HG02840 (cell line): ENCODE data around the gene FGF1.

ENCODE experiments used
- ATAC-seq: cut with Tn5 transposase; IDR thresholded peaks from one replicate; pipeline ENCODE4 v1.9.1; 2021; ENCODE audit warnings: mild to moderate bottlenecking, moderate library complexity, moderate number of reproducible peaks; ENCODE audit not compliant: unreplicated experiment, low FRiP score

The FGF1 gene

DNA sequence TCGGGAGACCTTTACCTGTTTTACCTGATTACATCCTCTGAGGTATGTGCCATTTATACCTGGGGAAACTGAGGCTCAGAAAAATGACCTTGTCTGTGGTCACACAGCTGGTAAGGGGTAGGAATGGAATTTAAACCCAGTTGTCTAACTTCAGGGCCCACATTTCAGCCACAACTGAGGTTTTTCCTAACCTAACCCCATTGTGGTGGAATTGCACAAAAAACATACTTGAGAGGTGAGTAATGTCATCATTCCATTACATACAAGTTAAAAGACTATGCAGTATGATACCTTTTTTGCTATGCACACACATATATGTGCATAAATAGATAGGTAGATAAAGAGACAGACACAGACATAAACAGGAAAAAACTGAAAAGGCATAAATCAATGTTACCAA, 14.1 kb downstream of the FGF1 start:
- ATAC-seq, result no peak

DNA sequence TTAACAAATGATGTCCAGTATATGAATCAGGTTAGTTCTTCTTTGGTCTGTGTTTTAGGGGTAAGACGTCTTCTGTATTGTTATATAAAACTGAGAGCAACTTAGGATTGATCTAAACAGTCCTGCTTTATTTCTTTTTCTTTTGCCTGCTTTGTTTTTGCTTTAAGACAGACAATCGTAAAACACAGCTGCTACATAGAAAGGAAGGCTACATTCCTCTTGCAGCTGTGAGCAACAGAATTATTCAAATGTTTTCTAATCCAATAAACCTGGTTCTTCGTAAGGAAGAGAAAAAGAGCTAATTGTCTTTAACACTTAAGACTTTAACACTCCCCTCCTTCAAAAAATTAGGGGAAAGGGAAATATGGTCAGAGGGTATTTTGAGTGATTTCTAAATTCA, 14.6 kb downstream of the FGF1 start:
- ATAC-seq, result no peak

DNA sequence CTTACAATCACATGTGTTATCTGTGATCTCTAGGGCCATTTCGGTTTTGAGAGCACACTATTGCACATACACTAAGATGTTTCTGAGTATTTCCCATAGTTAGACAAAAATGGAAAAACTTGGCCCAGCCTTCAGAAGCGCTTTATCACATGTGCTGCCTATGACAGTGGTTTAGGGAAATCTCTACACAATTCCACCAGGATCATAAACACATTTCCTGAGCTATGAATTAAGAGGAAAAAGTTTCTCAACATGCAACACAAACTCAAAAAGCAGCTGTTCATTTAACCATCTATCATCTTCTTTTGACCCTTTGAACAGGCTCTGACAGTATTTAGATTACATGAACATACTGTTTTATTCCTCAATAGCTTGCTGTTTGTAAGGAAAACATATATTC, 15.1 kb downstream of the FGF1 start:
- ATAC-seq, result no peak

GRCh38 chr5:142669477-142669876, 16.4 kb downstream of the FGF1 start:
- no peak for ATAC-seq

GRCh38 chr5:142668336-142668735, 17.6 kb downstream of the FGF1 start:
- no peak for ATAC-seq

DNA sequence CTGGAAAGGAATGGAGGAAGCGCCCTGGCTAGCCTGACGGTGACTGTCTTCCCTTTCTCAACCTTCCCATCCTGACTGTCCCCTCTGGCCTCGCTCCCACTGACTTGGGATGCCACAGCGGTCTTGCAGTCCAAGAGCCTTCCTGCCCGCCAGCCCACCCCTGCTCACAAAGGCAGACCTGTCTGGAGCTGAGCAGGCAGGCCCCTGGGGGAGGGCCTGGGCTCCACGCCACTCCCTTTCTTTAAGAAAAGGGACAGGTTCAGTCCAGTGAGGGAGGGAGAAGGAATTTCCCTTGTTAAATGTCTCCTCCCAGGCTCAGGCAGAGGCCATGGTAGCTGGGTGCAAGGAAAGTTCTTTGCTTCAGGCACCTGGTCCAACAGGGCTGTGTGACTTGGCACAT, 18.1 kb downstream of the FGF1 start:
- ATAC-seq, result no peak

DNA sequence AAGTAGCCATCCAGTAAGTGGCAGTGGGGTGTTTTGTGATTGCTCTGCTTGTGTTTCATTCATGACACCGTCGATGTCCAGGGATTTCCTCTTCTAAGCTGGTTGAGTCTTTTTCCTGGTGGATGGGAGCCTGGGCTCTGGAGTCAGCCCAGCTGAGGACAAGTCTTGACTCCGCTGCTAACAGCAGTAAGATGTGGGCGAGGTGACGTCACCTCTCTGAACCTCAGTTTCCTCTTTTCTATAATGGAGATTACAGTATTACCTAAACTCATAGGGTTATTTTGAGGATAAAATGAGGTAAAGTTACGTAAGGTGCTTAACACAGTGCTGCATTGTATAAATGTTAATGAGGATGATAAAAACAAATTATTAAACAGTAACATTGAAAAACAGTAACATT, 21.3 kb downstream of the FGF1 start:
- ATAC-seq, result no peak

DNA sequence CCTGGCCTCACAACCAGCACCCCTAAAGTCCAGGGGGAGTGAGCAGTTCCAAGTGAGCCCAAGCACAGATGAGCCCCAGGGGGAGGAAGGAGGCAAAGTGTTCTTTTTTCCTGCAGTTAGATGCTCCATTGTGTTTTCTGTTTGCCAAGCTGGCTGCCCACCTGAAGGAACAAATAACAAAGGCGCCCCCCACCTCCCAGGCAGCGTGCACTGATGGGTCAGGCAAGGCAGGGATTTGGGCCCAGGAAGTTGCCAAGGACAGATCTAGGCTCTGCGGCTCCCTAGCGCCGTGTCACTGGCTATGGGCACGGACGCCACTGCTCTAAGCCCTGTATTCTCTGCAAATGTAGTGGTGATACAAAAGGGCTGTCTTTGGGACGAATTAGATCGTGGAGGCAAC, 21.8 kb downstream of the FGF1 start:
- no peak for ATAC-seq

DNA sequence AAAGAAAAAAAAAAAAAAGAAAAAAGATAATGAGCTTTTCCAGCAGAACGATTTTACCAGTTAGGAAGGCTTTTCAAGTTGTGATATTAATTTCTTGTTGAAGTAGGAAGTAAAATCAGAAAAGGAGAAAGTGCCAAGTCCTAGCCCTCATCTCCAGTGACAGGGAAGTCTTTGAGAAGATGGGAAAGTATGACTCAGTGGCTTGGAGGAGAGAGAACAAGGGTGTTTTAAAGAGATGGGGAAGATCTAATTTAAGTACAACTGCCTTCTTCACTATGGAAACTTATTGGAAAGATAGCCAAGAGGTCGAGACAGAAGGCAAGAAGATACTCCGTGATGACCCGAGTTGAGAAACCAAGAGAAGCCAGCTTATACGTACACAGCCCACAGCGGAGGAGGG, 22.6 kb downstream of the FGF1 start:
- no peak for ATAC-seq

- no peak for ATAC-seq
These were observed 23.9 kb downstream of the FGF1 start for GRCh38 chr5:142661957-142662356.

DNA sequence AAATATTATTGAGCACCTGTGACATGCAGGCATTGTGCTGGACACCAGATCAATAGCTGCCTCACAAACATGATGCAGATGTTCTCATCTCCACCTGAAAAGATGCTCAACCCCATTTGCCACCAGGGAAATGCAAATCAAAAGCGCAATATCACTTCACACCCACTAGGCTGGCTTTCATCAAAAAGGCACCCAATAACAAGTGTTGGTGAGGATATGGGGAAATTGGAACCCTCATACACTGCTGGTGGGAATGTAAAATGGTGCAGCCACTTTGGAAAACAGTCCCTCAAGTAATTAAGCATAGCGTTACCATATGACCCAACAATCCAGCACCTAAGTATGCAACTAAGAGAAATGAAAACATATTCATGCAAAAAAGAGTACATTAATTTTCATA, 24.7 kb downstream of the FGF1 start:
- no peak for ATAC-seq

- ATAC-seq, result no peak
These were observed 25.2 kb downstream of the FGF1 start for GRCh38 chr5:142660731-142661130.

DNA sequence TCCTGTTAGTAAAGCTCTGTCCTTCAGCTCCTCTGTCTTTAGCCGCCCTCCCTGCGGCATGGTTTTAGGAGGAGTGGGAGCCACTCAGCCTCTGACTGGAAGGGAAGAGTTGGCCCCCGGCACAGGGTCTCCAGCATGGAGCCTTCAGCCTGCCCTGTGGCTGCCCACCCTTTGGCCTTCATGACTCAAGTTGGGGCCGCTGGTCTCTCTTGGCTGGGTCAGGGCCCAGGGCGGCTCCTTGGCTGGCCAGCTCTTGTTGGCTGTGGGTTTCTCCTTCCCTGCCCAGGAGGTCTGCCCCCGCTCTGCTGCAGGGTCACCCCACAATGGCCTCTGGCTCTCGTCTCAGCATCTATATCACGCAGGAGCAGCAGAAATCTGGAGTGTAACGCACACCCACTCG, 25.7 kb downstream of the FGF1 start:
- no peak for ATAC-seq

- no peak for ATAC-seq
These were observed 26.5 kb downstream of the FGF1 start for GRCh38 chr5:142659405-142659804.

GRCh38 chr5:142658278-142658677, 27.6 kb downstream of the FGF1 start:
- ATAC-seq, result no peak

DNA sequence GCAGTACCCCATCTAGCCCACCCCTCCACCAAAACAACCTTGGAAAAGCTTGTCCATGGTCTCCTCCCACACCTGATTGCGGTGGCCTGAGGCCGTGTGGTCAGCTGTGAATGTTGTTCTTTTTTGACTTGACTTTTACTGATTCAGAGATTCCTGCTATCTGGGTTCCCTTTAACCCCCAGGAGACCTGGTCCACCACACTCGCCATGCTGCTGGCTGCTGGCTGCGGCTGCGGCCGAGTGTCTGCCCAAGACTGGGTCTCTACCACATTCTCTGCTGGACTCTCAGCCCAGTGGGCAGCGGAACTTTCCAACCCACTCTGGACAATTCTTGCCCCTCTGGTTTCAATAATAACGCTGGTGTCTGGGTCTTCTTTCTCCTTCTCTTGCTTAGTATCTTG, 28.4 kb downstream of the FGF1 start:
- ATAC-seq, result no peak

- ATAC-seq, result no peak
These were observed 30.3 kb downstream of the FGF1 start for GRCh38 chr5:142655339-142656267.

- ATAC-seq, result no peak
These were observed 31.3 kb downstream of the FGF1 start for GRCh38 chr5:142654578-142655058.

DNA sequence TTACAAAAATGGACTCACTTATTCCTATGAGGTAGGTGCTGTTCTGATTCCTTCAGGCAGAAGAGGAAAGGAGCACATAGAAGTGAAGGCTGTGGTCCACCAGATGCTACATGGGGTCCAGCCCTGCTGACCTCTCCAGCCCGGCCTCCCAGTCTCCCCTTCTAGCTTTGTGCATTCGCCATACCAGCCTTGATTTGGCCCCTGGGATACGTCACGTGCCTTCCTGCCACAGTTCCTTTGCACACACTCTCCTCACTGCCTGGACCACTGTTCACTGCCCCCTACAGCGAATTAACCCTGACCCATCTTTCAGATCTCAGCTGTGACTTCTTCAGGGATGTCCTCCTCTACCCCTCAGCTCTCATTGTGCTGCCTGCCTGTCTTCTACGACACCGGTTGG, 32.6 kb downstream of the FGF1 start:
- no peak for ATAC-seq

GRCh38 chr5:142652563-142652962, 33.3 kb downstream of the FGF1 start:
- no peak for ATAC-seq

- ATAC-seq, result no peak
These were observed 35.0 kb downstream of the FGF1 start for GRCh38 chr5:142650881-142651280.

- ATAC-seq, result no peak
These were observed 35.8 kb downstream of the FGF1 start for GRCh38 chr5:142650060-142650459.
